C4-2B (cell line): ENCODE measurements around the gene AWAT2.

Experiments
- CTCF ChIP-seq: fragments of 450-650 bp; conservative IDR thresholded peaks from 2 replicates; pipeline ENCODE4 v1.5.1; 2017; ENCODE audit warnings: mild to moderate bottlenecking
- ZFX ChIP-seq: fragments of 450-650 bp; IDR thresholded peaks from 2 replicates; pipeline ENCODE4 v1.6.1; 2017

- TF ChIP-seq CTCF (no peak), ZFX (no peak)
Measured at GRCh38 chrX:70032792-70033191, 16.9 kb downstream of the AWAT2 start.
